ENCODE data around the gene LITAFD.

GRCh38 chr16:8929086-8929748 lies 47.1 kb downstream of the LITAFD start:
- TF ChIP-seq CTCF (IDR thresholded peaks at IDR 0.05; ENCODE audit: low read depth, low read length, poor library complexity, severe bottlenecking) (no peak), EZH2phosphoT487 (IDR thresholded peaks at IDR 0.05; ENCODE audit: borderline replicate concordance, low read length) (no peak)
